Measurements from ENCODE around the gene PALLD. TPM values are rescaled to one million over a fixed set of nuclear protein-coding genes. Genes with fewer than 3 reads are reported as not detected.

The PALLD gene
- total RNA-seq, 1 experiment from 2014 or later, result 166 TPM

DNA sequence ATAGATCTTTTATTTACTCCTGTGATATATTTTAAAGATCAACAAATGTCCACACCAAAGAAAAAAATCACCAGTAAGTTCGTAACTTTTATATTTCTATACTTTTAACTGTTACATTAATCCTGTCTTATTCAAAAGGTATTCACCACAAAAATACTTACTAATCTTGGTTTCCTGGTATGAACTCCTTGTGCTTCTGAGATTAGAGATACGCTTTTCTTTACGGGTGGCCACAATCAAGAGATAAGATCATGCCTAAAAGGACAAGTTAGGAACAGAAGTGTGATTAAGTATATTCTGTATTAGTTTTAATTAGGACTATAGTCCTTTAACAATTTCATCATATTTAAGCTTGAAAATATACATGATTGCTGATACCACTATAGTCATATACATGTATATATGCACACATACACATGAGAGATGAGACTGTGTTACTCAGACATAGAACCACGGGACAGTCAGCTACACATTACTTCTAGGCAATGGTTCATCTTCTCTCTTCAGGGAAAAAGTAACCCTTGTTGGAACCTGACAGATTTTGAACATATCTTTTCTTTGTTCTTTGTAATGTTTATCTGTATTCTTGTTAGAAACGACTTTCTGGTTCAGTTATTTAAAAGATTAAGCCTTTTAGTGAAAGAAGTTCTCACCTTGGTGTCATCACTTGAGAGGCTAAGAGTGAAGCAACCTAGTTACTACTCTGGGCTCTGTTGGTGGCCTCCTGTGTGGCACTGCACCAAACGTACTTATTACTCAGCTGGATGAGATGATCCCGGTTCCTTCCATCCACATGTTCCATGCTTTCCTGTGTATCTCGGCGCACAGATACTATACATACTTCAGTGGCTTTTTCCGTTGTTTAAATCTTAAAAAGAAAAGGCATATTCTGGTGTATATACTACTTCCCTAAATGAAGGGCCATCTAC, 367.1 kb downstream of the PALLD start:
- no peak overlapping the region for H3K27ac ChIP-seq (ENCODE audit: low read depth, low read length)
- no peaks in the 10 kb centered on the region for H3K9me2 ChIP-seq (ENCODE audit: insufficient read depth)
- peaks cover 96% of the 10 kb centered on the region for H3K79me2 ChIP-seq (ENCODE audit: insufficient read depth, low read length)
- ATAC-seq (no peak), DNase-seq (ENCODE audit: low read depth, low spot score) (no peak)
- peaks cover 0 to 3% of the 10 kb centered on the region in 2 experiments; a peak in 2 of 4 replicates for H3K36me3 ChIP-seq (ENCODE audit: control insufficient read depth in 1 of 2, insufficient read depth in 2 of 2, low read length in 2 of 2)
- RAD21 ChIA-PET (ENCODE audit: low non-redundant PET in 1 of 2, low total read pairs in 2 of 2, uncharacterized antibody in 2 of 2, unreplicated experiment in 2 of 2), result no interaction called here
- BruUV-seq (replicated peaks), result no TSS peak
- no peak overlapping the region for H2AFZ ChIP-seq (ENCODE audit: low read depth, low read length, poor library complexity, severe bottlenecking)
- TF ChIP-seq, protein P1, sequence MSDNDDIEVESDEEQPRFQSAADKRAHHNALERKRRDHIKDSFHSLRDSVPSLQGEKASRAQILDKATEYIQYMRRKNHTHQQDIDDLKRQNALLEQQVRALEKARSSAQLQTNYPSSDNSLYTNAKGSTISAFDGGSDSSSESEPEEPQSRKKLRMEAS (IDR thresholded peaks at IDR 0.05), result no peak
- TF ChIP-seq, protein P2, sequence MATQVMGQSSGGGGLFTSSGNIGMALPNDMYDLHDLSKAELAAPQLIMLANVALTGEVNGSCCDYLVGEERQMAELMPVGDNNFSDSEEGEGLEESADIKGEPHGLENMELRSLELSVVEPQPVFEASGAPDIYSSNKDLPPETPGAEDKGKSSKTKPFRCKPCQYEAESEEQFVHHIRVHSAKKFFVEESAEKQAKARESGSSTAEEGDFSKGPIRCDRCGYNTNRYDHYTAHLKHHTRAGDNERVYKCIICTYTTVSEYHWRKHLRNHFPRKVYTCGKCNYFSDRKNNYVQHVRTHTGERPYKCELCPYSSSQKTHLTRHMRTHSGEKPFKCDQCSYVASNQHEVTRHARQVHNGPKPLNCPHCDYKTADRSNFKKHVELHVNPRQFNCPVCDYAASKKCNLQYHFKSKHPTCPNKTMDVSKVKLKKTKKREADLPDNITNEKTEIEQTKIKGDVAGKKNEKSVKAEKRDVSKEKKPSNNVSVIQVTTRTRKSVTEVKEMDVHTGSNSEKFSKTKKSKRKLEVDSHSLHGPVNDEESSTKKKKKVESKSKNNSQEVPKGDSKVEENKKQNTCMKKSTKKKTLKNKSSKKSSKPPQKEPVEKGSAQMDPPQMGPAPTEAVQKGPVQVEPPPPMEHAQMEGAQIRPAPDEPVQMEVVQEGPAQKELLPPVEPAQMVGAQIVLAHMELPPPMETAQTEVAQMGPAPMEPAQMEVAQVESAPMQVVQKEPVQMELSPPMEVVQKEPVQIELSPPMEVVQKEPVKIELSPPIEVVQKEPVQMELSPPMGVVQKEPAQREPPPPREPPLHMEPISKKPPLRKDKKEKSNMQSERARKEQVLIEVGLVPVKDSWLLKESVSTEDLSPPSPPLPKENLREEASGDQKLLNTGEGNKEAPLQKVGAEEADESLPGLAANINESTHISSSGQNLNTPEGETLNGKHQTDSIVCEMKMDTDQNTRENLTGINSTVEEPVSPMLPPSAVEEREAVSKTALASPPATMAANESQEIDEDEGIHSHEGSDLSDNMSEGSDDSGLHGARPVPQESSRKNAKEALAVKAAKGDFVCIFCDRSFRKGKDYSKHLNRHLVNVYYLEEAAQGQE (IDR thresholded peaks at IDR 0.05; ENCODE audit: low read depth), result no peak
- no peak for TF ChIP-seq ELF1 (IDR thresholded peaks at IDR 0.05; ENCODE audit: borderline replicate concordance, low read depth)
- TF ChIP-seq YY1 (IDR thresholded peaks at IDR 0.05; ENCODE audit: extremely low read depth, insufficient replicate concordance, low read depth, low read length), result no peak
- TF ChIP-seq EZH2 (IDR thresholded peaks at IDR 0.05), result no peak
- TF ChIP-seq FOSL1 (IDR thresholded peaks at IDR 0.05; ENCODE audit: low read depth), result no peak
- TF ChIP-seq EZH2phosphoT487 (IDR thresholded peaks at IDR 0.05; ENCODE audit: borderline replicate concordance), result no peak
- no peak for TF ChIP-seq POLR2A (IDR thresholded peaks at IDR 0.05; ENCODE audit: borderline replicate concordance, extremely low read depth, insufficient read depth, insufficient read length)
- no peak for TF ChIP-seq CEBPB (IDR thresholded peaks at IDR 0.05; ENCODE audit: low read depth)
- no peak for TF ChIP-seq ZNF274 (IDR thresholded peaks at IDR 0.05; ENCODE audit: low read depth, low read length)
- no peak for TF ChIP-seq SRF (IDR thresholded peaks at IDR 0.05; ENCODE audit: low read depth)
- no peak for TF ChIP-seq SIN3A (IDR thresholded peaks at IDR 0.05; ENCODE audit: low read depth)
- TF ChIP-seq TCF7L2 (IDR thresholded peaks at IDR 0.05; ENCODE audit: borderline replicate concordance, extremely low read depth, insufficient read depth, insufficient read length), result no peak
- peaks cover 5% of the 10 kb centered on the region; the same call in 1 of the 2 replicates for H4K20me1 ChIP-seq (ENCODE audit: insufficient read depth)
- CTCF ChIA-PET, result interaction anchor here (1.3 kb wide), 2 partner anchors 13 to 278 kb away, joined by 3 read pairs; no protein-coding TSS in a partner anchor
- H3K4me1 ChIP-seq (ENCODE audit: control insufficient read depth in 1 of 2, insufficient read depth in 2 of 2, low read length in 2 of 2), result no peaks in the 10 kb centered on the region
- intact Hi-C loops (cut with micrococcal nuclease), result no loop called here
- POLR2A ChIA-PET, result no interaction called here
- H3K27me3 ChIP-seq (ENCODE audit: insufficient read depth, low read length), result no peaks in the 10 kb centered on the region
- no peaks in the 10 kb centered on the region for H3K9me3 ChIP-seq (ENCODE audit: control insufficient read depth in 1 of 2, insufficient read depth in 1 of 2, low read depth in 1 of 2, low read length in 2 of 2)
- no peak overlapping the region for H3K4me3 ChIP-seq (replicated peaks in 1 of 2; ENCODE audit: low read depth in 1 of 2, low read length in 2 of 2)
- H3K4me2 ChIP-seq (ENCODE audit: low read length), result no peak overlapping the region
- H3K9ac ChIP-seq (ENCODE audit: low read length), result no peak overlapping the region
